CD8-positive, alpha-beta memory T cell (primary cell): ENCODE measurements around the gene MCM5. TPM values are rescaled to one million over a fixed set of nuclear protein-coding genes. Genes with fewer than 3 reads are reported as not detected.
A peak's percentile ranks its signal among the peaks of the same experiment; 100 is the strongest.
"Not testable (repeated sequence)": the region's sequence is repeated elsewhere in the genome, so short reads cannot be mapped to it uniquely, and the experiment has no call there.

ENCODE experiments used
- CTCF ChIA-PET: fragments of 350-600 bp; sonication (Branson Sonifier 250); formaldehyde crosslinking; loops from one replicate; lab custom pipeline; 2021; ENCODE audit warnings: antibody characterized with exemption; lab: Charles Lee
- POLR2A ChIA-PET: fragments of 350-600 bp; sonication (Branson Sonifier 250); formaldehyde crosslinking; loops from one replicate; lab custom pipeline; 2021; ENCODE audit warnings: antibody characterized with exemption; lab: Charles Lee
- DNase-seq, 5 donors: peaks; one replicate each; pipeline versions ENCODE4 v3.0.0 to v3.0.0-alpha.2; 2020 to 2022; ENCODE audit warnings: mixed read lengths in 1 of 5
- H3K27ac ChIP-seq: one replicate; pipeline ENCODE4 v1.7.0; 2013; ENCODE audit warnings: low read depth, mild to moderate bottlenecking, low read length, moderate library complexity
- H3K27me3 ChIP-seq: 2 replicates; pipeline ENCODE4 v1.7.0; 2013; ENCODE audit warnings: low read length, mild to moderate bottlenecking; ENCODE audit not compliant: insufficient read depth, poor library complexity, severe bottlenecking
- H3K36me3 ChIP-seq: 2 replicates; pipeline ENCODE4 v1.7.0; 2013; ENCODE audit warnings: mild to moderate bottlenecking, low read length, moderate library complexity; ENCODE audit not compliant: insufficient read depth
- H3K4me1 ChIP-seq: 2 replicates; pipeline ENCODE4 v1.7.0; 2013; ENCODE audit warnings: mild to moderate bottlenecking, low read length, moderate library complexity; ENCODE audit not compliant: insufficient read depth
- H3K4me3 ChIP-seq: 2 replicates; pipeline ENCODE4 v1.7.0; 2013; ENCODE audit warnings: mild to moderate bottlenecking, low read length
- H3K9me3 ChIP-seq: 2 replicates; pipeline ENCODE4 v1.7.0; 2013; ENCODE audit warnings: mild to moderate bottlenecking, low read length
- H3K27ac Mint-ChIP-seq, 8 donors: one replicate each; pipeline ENCODE4 v1.8.0; 2020 to 2021; ENCODE audit warnings: mixed read lengths in 8 of 8, mild to moderate bottlenecking in 6 of 8, inconsistent platforms in 3 of 8, moderate library complexity in 3 of 8
- H3K27me3 Mint-ChIP-seq, 2 donors: one replicate each; pipeline ENCODE4 v1.8.0; 2020 to 2021; ENCODE audit warnings: mixed read lengths in 2 of 2, mild to moderate bottlenecking in 1 of 2, moderate library complexity in 1 of 2
- H3K36me3 Mint-ChIP-seq, 3 donors: one replicate each; pipeline ENCODE4 v1.8.0; 2020 to 2021; ENCODE audit warnings: mixed read lengths in 3 of 3, inconsistent platforms in 1 of 3, mild to moderate bottlenecking in 1 of 3
- H3K4me1 Mint-ChIP-seq, 3 donors: one replicate each; pipeline ENCODE4 v1.8.0; 2020 to 2021; ENCODE audit warnings: mixed read lengths in 3 of 3, inconsistent platforms in 1 of 3, mild to moderate bottlenecking in 1 of 3
- H3K4me3 Mint-ChIP-seq, 7 donors: one replicate each; pipeline ENCODE4 v1.8.0; 2020 to 2021; ENCODE audit warnings: mixed read lengths in 7 of 7, mild to moderate bottlenecking in 6 of 7, moderate library complexity in 4 of 7, inconsistent platforms in 2 of 7
- H3K9me3 Mint-ChIP-seq, 5 donors: one replicate each; pipeline ENCODE4 v1.8.0; 2020 to 2022; ENCODE audit warnings: mixed read lengths in 5 of 5, mild to moderate bottlenecking in 3 of 5, moderate library complexity in 2 of 5, inconsistent platforms in 1 of 5
- polyA plus RNA-seq: library from polyadenylated mRNA; unstranded; fragments of 300-500 nt; fragmentation: Illumina TruSeq; gene quantifications from one replicate; pipeline ENCODE4 v1.2.3, GENCODE V29; 2021
- total RNA-seq, 2 experiments: library from RNA; stranded (reverse); gene quantifications; one replicate each; pipeline ENCODE4 v1.2.3, GENCODE V29; 2021

MCM5 gene
- total and polyA plus RNA-seq, 3 experiments from 2014 or later = 28.4 to 300 (median 287) TPM

DNA sequence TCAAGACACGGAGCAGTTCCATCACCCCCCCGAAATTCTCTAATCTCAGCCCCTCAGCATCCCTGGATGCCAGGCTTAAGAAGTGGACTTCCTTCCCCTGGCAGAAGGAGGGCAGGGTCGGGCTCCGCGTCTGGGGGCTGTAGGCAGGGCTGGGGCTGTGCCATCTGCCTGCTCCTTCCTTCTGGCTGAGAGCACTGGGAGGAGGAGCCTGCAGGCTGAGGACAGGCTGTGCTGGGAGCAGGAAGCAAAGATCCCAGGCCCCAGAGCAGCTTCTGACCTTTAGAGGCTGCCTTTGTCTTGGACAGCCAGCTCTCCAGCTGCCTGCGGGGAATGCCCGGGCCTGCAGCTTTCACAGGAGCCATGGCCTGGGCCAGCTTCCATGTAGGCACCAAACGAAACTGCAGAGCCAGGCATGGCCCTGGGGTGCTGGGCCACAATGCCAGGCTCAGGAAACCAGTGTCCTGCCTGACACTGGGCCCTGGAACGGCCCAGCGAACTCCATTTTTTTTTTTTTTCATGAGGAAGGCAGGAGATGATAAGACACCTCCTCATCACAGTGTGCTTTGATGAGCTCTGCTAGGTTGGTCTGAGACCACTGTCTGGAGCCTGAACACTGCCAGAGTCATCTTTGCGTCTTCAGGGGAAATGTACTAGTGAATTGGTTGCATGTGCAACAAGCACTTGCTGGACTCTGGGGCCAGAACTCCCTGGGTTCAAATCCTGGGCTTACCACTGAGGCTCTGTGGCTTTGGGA lies 67.9 kb downstream of the MCM5 start:
- no peak for DNase-seq
- CTCF ChIA-PET = no interaction called here
- no peak overlapping the region for H3K4me3 Mint-ChIP-seq
- no peaks in the 10 kb centered on the region for H3K4me1 Mint-ChIP-seq
- Histone ChIP-seq H3K36me3 (no peaks in the 10 kb centered on the region), H3K9me3 (no peaks in the 10 kb centered on the region), H3K4me1 (no peaks in the 10 kb centered on the region), H3K27ac (no peak overlapping the region), H3K27me3 (no peaks in the 10 kb centered on the region), H3K4me3 (no peak overlapping the region)
- peaks cover 0 to 25% (median 6%) of the 10 kb centered on the region in 3 donors for H3K36me3 Mint-ChIP-seq
- no peak overlapping the region for H3K27ac Mint-ChIP-seq
- no peaks in the 10 kb centered on the region for H3K9me3 Mint-ChIP-seq
- H3K27me3 Mint-ChIP-seq = peaks cover 0 to 3% of the 10 kb centered on the region in 2 donors
- POLR2A ChIA-PET = no interaction called here

DNA sequence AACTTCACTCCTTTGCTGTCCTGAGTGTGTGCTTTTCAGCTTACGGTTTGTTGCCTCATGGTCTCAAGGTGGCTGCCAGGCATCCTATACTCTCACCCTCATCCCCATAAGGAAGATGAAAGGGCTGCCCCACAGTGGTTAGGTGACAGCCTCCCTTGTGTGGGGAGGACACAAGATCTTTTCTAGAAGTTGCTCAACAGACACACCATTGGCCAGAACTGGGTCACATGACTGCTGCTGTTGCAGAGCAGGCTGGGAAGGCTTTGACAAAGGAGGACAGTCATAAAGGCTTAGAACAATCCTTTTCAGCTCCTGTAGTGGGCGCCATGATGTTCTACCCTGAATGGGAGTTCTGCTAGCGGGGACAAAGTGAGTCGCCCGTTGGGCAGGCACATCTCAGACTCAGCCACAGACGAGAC lies 71.0 kb downstream of the MCM5 start:
- no peaks in the 10 kb centered on the region for H3K27me3 ChIP-seq
- Mint-ChIP-seq H3K27ac (no peak overlapping the region), H3K9me3 (no peaks in the 10 kb centered on the region), H3K27me3 (peaks cover 3 to 7% of the 10 kb centered on the region in 2 donors), H3K4me1 (no peaks in the 10 kb centered on the region), H3K36me3 (peaks cover 0 to 26% (median 4%) of the 10 kb centered on the region in 3 donors), H3K4me3 (no peak overlapping the region)
- no peaks in the 10 kb centered on the region for H3K4me1 ChIP-seq
- H3K9me3 ChIP-seq = no peaks in the 10 kb centered on the region
- CTCF ChIA-PET = no interaction called here
- H3K4me3 ChIP-seq = no peak overlapping the region
- H3K27ac ChIP-seq = no peak overlapping the region
- no peaks in the 10 kb centered on the region for H3K36me3 ChIP-seq
- POLR2A ChIA-PET = no interaction called here
- DNase-seq = no peak

GRCh38 chr22:35471566-35471965 lies 71.6 kb downstream of the MCM5 start:
- H3K9me3 ChIP-seq, H3K4me3 ChIP-seq, H3K36me3 ChIP-seq, CTCF ChIA-PET, H3K27ac Mint-ChIP-seq, H3K4me1 Mint-ChIP-seq, DNase-seq, POLR2A ChIA-PET, H3K27me3 ChIP-seq, H3K27me3 Mint-ChIP-seq, H3K4me1 ChIP-seq, H3K9me3 Mint-ChIP-seq, H3K4me3 Mint-ChIP-seq, H3K27ac ChIP-seq: not testable (repeated sequence)
- H3K36me3 Mint-ChIP-seq = peaks cover 0 to 26% (median 4%) of the 10 kb centered on the region in 3 donors

DNA sequence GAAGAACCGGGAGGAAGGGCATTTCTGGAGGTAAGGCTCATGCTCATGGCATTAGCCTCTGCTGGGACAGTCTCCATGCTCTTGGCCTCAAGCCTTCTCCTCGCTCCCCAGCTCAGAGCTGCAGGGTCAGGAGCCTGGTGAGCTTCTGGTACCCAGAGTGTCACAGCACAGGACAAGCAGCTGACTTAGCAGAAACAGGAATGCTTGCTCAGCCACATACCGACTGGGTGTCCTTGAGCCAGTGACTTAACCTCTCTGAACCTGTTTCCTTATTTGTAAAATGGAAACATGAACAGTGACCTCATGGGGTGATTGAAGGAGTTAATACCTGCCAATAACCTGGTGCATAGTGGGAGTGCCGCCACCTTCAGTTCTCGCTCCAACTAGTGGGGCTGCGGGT lies 72.5 kb downstream of the MCM5 start:
- Mint-ChIP-seq H3K27me3 (peaks cover 3 to 7% of the 10 kb centered on the region in 2 donors), H3K4me3 (peak overlapping the region in 1 of 7 donors; percentile 51), H3K27ac (no peak overlapping the region), H3K4me1 (no peaks in the 10 kb centered on the region), H3K9me3 (no peaks in the 10 kb centered on the region), H3K36me3 (peaks cover 0 to 26% (median 4%) of the 10 kb centered on the region in 3 donors)
- CTCF ChIA-PET = no interaction called here
- POLR2A ChIA-PET = no interaction called here
- H3K9me3 ChIP-seq = no peaks in the 10 kb centered on the region
- no peaks in the 10 kb centered on the region for H3K36me3 ChIP-seq
- H3K27me3 ChIP-seq = no peaks in the 10 kb centered on the region
- no peak overlapping the region for H3K4me3 ChIP-seq
- H3K4me1 ChIP-seq = no peaks in the 10 kb centered on the region
- DNase-seq = no peak
- no peak overlapping the region for H3K27ac ChIP-seq

GRCh38 chr22:35473971-35474370 lies 74.0 kb downstream of the MCM5 start:
- Histone ChIP-seq H3K4me1 (no peaks in the 10 kb centered on the region), H3K4me3 (no peak overlapping the region), H3K27me3 (no peaks in the 10 kb centered on the region), H3K27ac (no peak overlapping the region), H3K36me3 (no peaks in the 10 kb centered on the region), H3K9me3 (no peaks in the 10 kb centered on the region)
- no peak overlapping the region for H3K4me3 Mint-ChIP-seq
- no peaks in the 10 kb centered on the region for H3K4me1 Mint-ChIP-seq
- peaks cover 11 to 16% of the 10 kb centered on the region in 2 donors for H3K27me3 Mint-ChIP-seq
- POLR2A ChIA-PET = no interaction called here
- no peak overlapping the region for H3K27ac Mint-ChIP-seq
- CTCF ChIA-PET = no interaction called here
- no peak for DNase-seq
- no peaks in the 10 kb centered on the region for H3K9me3 Mint-ChIP-seq
- H3K36me3 Mint-ChIP-seq = peaks cover 0 to 26% (median 2%) of the 10 kb centered on the region in 3 donors

Other genes with a start within 250 kb of the MCM5 start
- 10 to 100 TPM; 35.4 to 35.9 TPM for gene HMGXB4, start 142.6 kb upstream of the MCM5 start, total RNA-seq
- gene HMGXB4, start 142.6 kb upstream of the MCM5 start, polyA plus RNA-seq = 13.7 TPM
- gene TOM1, start 100.2 kb upstream of the MCM5 start, total RNA-seq = 10 to 100 TPM; 15.1 to 17.0 TPM
- gene TOM1, start 100.2 kb upstream of the MCM5 start, polyA plus RNA-seq = 34.5 TPM
- gene HMOX1, start 19.0 kb upstream of the MCM5 start, total RNA-seq = 1 to 10 TPM; 5.1 to 5.6 TPM
- 0.25 TPM for gene HMOX1, start 19.0 kb upstream of the MCM5 start, polyA plus RNA-seq
- under 1 TPM; 0.09 to 0.24 TPM for gene RASD2, start 140.7 kb downstream of the MCM5 start, total RNA-seq
- not detected for gene RASD2, start 140.7 kb downstream of the MCM5 start, polyA plus RNA-seq
- gene MB, start 217.2 kb downstream of the MCM5 start, total RNA-seq = 1 to 10 TPM; 2.5 to 2.7 TPM
- gene MB, start 217.2 kb downstream of the MCM5 start, polyA plus RNA-seq = not detected
- 10 to 100 TPM; 27.1 to 27.5 TPM for gene APOL6, start 248.3 kb downstream of the MCM5 start, total RNA-seq
- 26.1 TPM for gene APOL6, start 248.3 kb downstream of the MCM5 start, polyA plus RNA-seq